ENCODE results near the gene SLC7A10. TPM values are rescaled to one million over a fixed set of nuclear protein-coding genes. Genes with fewer than 3 reads are reported as not detected.
"Not testable (repeated sequence)": the region's sequence is repeated elsewhere in the genome, so short reads cannot be mapped to it uniquely, and the experiment has no call there.

SLC7A10 gene
- total RNA-seq, 1 donor from 2014 or later: not detected

DNA sequence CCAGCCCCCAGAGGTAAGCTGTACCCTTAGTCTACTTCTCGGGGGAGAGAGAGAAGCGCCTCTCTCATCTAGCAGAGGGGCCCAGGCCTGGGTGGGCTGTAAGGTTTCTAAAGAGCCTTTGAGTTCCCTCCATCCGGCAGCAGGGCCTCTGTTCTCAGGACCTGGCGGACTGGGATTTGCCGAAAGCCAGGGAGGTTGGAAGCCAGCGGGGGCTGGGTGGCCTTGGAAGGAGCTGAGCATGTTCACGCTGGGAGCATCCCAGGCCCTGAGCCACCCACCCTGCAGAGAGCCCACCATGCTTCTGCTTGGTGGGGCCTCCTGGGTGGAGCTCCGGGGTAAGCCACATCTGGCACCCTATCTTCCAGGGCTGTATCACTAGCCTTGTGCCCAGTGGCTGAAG lies 7.8 kb downstream of the SLC7A10 start:
- intact Hi-C loops (cut with micrococcal nuclease): no loop called here

DNA sequence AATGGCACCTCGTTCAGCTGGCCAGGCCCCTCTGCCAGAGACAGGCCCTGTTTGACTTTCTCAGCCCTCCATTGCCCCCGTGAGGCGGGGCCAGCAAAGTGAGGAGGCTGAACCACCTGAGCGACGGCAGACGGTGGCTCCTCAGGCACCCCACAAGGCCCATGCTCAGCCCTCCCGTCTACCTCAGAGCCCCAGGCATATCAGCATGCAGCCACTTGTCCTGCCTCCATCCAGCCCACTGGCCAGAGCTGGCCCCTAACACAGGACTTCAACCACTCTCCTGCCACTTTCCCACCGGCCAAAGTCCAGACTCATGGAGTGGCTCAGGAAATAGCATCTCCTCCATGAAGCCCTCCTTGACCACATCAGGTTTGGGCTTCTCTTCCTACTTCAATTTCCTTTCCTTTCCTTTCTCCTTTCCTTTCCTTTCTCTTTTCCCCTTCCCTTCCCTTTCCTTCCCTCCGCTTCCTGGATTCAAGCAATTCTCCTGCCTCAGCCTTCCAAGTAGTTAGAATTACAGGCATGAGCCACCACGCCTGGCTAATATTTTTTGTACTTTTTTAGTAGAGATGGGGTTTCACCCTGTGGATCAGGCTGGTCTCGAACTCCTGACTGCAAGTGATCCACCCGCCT lies 9.3 kb downstream of the SLC7A10 start:
- intact Hi-C loops (cut with micrococcal nuclease): no loop called here

DNA sequence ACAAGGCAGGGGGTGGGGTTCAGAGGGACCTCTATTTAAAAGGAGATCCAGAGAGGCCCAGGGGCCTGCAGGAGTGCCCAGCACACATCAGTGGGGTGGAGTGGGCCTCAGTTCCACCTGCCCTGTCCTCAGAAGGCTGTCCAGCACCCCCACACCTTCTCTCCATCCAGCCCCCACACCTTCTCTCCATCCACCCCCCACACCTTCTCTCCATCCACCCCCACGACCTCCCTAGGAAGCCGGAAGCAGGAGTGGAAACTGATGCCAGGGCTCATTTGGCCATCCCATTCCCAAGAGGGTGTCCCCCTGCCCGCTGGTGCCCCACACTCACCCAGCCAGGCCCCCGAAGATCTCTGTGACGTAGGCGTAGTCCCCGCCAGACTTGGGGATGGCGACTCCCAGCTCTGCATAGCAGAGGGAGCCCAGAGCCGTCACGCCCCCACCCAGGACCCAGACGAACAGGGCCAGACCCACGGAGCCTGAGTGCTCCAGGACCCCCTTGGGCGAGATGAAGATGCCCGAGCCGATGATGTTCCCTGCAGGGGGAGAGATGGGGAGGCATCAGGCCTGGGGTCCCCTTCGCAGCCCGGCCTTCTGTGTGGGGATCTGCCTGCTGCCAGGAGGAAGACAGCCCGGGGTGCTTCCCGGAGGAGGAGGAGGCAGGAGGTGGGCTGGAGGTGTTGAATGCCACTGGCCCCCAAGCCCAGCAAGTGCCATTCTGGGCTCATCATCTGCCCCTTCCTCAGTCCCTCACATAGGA lies 10.0 kb downstream of the SLC7A10 start:
- intact Hi-C loops (cut with micrococcal nuclease): no loop called here

DNA sequence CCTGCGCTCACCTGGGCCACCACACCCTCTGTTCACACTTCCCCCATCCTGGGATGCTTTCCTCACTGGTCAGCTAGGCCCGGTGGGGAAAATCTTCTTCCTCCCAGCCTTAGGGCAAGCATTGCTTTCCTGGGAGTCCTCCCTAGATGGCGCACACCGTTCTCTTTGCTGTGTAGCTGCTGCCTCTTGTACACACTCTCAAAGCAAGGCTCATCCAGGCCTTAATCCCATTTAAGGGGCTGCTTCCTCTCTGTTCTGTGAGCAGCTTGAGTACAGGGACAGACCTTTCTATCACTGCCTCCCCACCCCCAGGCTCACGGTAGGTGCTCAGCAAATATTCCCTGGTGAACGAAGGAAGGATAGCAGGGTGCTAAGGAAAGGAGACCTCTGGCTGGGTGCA lies 11.1 kb downstream of the SLC7A10 start:
- intact Hi-C loops (cut with micrococcal nuclease): no loop called here

DNA sequence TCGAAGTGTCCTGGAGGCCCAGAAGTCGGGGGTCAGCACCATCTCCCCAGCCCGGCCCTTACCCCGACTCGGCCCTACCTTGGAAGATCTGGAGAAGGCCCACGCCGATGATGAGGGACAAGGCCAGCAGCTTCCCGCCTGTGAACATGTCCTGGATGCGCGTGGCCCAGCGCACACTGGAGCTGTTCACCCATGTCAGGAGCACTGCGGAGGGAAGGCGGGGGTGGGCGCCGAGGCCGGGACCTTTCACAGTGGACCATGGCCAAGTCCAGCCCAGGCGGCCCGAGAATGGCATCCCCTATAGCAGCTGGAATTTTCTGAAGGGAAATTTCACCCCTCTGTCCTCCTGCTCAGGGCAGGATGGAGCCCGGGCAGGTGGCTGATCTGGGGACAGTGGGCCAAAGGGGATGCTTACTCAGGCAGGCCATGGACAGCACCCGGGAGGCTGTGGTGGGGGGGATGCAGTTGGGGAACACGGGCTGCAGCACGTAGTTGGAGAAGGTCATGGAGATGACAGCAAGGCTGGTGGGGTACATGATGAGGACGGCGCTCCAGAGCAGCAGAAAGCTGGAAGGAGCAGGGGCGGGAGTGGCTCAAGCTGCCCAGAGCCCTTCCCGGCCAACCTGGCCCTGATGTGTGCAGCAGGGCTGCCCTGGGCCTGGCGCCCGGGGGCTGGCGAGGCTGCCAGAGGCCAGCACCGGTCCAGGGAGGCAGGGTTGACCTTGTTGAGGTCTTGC lies 13.0 kb downstream of the SLC7A10 start:
- intact Hi-C loops (cut with micrococcal nuclease): no loop called here

DNA sequence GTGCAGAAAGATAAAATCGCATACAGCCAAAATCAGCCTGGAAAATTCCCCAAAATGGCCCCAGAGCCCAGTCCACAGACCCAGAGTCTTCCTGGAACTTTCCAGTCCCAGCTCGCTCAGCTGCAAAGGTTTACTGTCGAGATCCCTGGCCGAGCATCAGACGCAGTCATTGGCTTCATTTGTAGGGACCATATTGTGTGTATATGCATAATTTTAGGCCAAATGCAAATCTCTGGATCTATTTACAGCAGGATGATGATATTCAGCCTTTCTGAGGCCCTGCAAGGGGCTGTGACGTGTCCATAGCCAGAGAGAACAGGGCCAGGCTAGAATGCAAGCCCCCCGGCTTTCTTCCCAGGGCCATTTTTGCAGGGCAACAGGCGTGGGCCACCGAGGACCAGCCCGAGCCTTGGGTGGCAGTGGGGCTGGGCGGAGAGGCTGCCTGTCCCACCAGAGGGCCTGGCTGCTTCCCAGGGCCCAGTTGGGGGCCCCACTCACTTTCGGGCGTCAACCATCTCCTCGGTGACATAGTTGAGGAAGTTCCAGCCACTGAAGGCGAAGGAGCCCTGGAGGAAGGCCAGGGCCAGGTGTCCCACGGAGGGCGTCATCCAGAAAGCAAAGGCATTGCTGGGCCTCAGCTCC lies 13.7 kb downstream of the SLC7A10 start:
- intact Hi-C loops (cut with micrococcal nuclease): no loop called here

DNA sequence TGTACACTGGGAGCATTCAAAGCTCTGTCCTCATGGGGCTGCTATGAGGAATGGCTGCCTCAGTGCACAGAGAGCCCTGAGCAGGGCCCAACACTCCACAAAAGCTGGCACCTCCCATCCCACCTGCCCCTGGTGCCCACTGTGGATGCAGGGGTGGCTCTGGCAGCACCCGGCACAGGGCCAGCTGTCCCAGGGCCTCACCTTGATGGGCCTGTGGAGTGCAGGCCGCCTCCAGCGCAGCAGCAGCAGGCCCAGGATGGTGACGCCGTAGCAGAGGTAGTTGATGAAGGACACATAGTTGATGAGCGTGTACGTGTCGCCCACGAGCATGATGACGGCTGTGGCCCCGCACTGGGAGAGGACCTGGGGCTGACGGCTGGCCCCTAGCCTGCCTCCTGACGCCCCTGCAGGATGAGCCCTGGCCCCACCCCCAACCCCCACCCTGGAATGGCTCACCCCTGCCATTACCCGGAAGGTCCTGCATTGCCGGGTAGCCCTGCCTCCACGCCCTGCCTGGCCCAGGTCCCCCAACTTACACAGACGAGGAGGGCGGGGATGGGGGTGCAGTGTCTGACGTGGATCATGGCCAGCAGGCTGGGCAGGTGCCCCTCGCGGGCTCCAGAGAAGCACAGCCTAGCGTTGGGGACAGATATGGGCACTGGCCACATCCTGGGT lies 15.2 kb downstream of the SLC7A10 start:
- intact Hi-C loops (cut with micrococcal nuclease): no loop called here

DNA sequence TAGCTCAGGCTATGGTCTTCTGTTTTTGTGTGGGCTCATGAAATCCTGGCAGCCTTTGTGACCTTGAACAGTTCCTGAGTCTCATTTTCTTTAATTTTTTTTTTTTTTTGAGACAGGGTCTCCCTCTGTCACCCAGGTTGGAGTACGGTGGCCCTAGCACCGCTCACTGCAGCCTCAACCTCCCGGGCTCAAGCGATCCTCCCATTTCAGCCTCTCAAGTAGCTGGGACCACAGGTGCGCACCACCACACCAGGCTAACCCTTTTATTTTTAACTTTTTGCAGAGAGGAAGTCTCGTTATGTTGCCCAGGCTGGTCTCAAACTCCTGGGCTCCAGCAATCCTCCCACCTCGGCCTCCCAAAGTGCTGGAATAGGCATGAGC lies 15.8 kb downstream of the SLC7A10 start:
- intact Hi-C loops (cut with micrococcal nuclease): not testable (repeated sequence)

DNA sequence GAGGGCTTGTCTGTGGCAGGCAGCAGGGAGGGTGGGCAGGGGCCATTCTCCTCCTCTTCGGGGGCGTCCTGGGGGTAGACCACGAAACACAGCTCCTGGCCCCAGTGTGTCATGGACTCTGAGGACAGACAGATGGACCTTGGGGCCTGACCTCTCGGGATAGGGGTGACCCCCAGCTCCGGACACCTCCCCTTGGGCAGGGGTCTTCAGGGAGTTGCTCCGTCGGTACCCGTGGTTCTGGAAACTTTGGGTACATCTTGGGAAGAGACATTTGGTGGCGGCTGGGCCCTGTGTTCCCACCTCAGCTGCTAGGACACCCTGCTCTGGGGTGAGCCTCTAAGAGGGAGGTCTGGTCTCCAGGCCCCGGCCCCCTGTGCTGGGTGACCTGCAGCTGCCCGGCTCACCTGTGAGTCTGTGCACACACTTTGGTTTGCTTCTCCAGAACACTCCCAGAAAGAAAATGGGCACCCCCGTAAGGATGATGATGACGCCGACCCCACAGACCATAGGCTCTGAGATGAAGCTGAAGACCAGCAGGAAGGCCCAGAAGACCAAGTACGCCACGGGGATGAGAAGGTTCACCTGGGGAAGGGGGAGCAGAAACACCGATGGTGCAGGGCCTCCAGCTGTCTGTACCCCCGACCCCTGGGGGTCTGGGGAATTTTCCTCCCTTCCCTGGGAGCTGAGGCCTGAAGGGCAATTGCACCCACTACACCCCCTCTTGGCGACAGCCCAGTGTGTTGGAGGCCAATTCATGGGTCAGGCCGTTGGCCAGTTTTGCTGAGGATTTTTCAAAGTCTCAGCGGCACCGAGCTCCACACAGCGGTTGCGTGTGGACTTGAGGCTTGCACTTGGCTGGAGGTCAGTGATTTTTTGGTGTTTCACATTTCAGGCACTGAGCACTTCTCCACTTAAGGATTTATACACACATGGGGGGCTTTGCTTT lies 16.5 kb downstream of the SLC7A10 start:
- intact Hi-C loops (cut with micrococcal nuclease): no loop called here

DNA sequence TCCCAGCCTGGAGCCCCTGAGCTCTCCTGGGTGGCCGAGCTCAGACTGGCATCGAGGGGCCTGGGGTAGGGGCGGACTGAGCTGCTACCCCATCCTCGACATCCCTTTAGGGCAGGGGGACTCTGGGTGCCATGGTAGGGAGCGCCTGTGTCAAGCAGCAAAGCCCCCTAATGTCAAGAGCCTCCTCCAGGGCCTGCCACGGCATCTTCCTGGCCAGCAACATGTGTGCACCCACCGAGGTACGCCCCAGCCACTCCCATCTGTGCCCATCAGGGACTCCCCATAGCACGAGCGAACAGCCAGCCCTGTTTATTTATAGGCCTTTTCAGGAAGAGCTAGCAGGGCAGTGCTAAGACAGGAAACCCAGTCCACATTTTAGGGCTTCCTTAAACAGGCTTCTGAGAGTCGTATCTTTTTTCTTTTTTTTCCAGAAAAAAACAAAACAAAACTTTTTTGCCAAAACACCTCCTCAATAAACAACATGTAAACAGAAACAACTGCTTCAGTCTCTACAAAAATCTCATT lies 17.2 kb downstream of the SLC7A10 start:
- intact Hi-C loops (cut with micrococcal nuclease): no loop called here

DNA sequence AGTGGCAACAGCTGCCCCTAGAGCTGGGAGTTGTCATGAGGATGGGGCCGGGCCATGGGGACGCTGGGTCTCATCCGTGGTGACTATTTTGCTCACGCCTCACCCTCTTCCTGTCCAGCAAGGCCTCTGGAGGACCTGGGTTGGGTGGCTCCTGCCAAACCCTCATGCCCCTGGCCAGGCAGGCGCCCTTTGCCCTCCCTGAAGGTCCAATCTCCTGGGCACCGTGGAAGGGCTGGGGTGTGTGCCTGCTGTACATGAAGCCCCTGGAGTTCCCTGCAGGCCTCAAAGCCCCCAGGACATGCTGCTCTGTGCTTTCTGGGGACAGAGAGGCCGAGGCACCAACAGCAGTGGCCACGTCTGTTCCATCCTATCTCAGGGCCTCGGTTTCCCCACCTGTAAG lies 17.7 kb downstream of the SLC7A10 start:
- intact Hi-C loops (cut with micrococcal nuclease): no loop called here

DNA sequence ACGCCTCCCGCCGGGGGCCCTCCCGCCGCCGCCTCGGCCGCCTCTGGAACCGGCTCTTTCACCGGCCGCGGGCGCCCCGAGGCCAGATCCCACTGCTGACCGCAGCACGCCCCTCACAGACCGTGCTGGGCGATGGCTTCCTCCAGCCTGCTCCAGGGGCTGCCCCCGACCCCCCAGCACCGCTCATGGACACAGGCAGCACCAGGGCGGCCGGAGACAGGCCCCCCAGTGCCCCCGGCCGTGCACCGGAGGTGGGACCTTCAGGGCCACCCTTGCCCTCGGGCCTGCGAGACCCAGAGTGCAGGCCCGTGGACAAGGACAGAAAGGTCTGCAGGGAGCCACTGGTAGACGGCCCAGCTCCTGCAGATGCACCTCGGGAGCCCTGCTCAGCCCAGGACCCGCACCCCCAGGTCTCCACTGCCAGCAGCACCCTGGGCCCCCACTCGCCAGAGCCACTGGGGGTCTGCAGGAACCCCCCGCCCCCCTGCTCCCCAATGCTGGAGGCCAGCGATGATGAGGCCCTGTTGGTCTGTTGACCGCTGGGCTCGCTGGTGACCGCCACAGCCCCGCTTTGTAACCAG lies 18.5 kb downstream of the SLC7A10 start:
- intact Hi-C loops (cut with micrococcal nuclease): no loop called here

DNA sequence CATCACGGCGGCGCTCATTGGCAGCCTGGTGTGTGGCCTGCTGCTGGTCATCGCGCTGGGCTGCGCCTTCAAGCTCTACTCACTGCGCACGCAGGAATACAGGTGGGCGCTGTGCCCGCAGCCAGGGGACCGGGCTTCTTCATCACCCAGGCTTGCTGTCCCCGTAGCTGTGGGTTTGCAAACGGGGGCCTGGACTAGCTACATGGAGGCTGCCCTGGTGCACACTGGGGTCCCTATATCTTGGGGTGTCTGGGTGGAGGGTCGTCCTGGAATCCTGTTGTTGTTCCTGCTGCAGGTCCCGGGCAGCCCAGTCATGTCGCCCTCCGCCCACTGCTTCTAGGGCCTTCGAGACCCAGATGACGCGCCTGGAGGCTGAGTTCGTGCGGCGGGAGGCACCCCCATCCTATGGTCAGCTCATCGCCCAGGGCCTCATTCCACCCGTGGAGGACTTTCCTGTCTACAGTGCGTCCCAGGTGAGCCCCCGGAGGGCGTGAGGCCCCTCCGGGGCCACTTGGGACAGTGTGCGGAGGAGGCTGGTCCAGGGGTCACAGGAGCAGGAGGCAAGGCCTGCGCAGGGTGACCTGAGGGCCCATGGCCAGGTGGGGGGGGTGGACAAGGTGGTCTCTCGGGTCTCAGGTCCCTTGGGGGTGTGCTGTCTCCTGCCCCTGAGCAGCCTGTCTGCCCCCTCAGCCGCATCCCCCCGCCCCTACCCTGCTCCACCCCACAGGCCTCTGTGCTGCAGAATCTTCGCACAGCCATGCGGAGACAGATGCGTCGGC lies 19.2 kb downstream of the SLC7A10 start:
- intact Hi-C loops (cut with micrococcal nuclease): no loop called here

DNA sequence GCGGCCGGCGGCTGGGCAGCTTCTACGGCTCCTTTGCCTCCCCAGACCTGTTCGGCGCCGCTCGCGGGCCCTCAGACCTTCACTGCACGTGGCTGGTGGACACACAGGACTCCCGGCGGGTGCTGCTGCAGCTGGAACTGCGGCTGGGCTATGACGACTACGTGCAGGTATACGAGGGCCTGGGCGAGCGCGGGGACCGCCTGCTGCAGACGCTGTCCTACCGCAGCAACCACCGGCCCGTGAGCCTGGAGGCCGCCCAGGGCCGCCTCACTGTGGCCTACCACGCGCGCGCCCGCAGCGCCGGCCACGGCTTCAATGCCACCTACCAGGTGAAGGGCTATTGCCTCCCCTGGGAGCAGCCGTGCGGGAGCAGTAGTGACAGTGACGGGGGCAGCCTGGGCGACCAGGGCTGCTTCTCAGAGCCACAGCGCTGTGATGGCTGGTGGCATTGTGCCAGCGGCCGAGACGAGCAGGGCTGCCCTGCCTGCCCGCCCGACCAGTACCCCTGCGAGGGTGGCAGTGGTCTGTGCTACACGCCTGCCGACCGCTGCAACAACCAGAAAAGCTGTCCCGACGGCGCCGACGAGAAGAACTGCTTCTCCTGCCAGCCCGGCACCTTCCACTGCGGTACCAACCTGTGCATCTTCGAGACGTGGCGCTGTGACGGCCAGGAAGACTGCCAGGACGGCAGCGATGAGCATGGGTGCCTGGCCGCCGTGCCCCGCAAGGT lies 20.0 kb downstream of the SLC7A10 start:
- intact Hi-C loops (cut with micrococcal nuclease): no loop called here

DNA sequence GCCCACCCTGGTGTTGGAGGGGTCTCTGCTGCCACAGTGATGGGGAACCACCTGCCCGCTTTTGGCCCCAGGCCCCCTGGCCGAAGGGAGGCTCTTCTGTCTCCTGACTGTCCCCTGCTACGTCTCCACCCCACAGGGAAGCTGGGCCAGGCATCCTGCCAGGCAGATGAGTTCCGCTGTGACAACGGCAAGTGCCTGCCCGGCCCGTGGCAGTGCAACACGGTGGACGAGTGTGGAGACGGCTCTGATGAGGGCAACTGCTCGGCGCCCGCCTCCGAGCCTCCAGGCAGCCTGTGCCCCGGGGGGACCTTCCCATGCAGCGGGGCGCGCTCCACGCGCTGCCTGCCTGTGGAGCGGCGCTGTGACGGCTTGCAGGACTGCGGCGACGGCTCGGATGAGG lies 20.5 kb downstream of the SLC7A10 start:
- intact Hi-C loops (cut with micrococcal nuclease): no loop called here

DNA sequence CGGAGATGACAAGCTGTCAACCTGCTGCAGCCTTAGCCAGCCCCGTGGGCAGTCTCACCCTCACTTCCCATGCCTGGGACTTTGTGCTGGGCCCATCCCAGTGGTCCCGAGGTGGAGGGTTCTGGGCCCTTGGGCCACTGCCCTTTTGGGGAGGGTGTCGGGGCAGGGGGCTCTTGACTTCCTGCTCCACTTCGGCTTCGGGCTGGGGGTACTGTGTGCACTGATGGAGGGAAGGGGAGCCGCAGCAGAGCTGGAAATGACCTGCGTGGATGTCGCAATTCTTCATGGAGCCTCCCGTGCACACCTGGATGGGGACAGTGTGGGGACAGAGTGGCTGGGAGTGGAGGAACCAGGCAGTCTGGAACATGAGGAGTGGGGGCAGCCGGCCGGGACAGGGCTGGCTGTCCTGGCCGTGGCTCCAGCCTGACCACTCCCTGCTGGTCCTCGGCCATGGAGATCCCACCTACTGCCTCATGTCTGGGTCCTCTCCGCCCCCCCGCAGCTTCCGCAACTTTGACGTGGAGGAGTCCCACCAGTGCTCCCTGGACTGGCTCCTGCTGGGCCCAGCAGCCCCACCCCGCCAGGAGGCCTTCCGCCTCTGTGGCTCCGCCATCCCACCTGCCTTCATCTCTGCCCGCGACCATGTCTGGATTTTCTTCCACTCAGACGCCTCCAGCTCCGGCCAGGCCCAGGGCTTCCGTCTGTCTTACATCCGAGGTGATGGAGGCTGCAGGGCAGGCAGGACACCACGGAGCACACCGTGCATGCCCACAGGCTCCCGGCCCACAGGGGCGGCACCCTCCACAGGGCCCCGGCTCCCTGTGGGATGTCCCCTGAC lies 21.3 kb downstream of the SLC7A10 start:
- intact Hi-C loops (cut with micrococcal nuclease): no loop called here

DNA sequence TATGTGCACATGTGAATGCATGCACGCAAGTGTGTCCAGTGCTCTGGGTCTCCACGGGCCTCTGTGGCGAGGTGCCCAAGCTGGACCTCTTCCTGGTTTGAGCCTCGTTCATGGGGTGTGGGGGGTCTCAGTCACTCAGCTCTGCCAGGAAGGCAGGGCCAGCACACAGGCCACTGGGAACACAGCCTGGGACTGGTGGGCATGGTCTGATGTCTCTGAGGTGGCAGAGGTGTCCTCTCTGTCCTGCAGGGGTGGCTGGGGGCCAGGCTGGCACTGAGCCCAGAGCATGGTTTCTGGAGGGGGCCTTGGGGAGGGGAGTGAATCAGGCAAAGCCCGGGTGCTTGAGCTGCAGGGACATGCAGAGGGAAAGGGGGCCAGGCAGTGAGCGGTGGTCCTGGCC lies 22.1 kb downstream of the SLC7A10 start:
- intact Hi-C loops (cut with micrococcal nuclease): no loop called here
